HG03558 (cell line): Measurements from ENCODE around the gene SLC15A1.
"Not testable (repeated sequence)": the region's sequence is repeated elsewhere in the genome, so short reads cannot be mapped to it uniquely, and the experiment has no call there.

Experiments
- ATAC-seq: cut with Tn5 transposase; IDR thresholded peaks from one replicate; pipeline ENCODE4 v1.9.1; 2021; ENCODE audit warnings: moderate number of reproducible peaks; ENCODE audit not compliant: unreplicated experiment; ENCODE audit errors: extremely low read depth

Gene SLC15A1

GRCh38 chr13:98755729-98756128 lies 3.3 kb upstream of the SLC15A1 start:
- ATAC-seq = no peak

GRCh38 chr13:98755116-98755515 lies 2.6 kb upstream of the SLC15A1 start:
- no peak for ATAC-seq

GRCh38 chr13:98754468-98754867 lies 2.0 kb upstream of the SLC15A1 start:
- not testable (repeated sequence) for ATAC-seq

GRCh38 chr13:98751861-98752466 lies 508 bp downstream of the SLC15A1 start:
- no peak for ATAC-seq

- no peak for ATAC-seq
Observed at GRCh38 chr13:98751367-98751782, 1.1 kb downstream of the SLC15A1 start.

- ATAC-seq = no peak
Observed at GRCh38 chr13:98749501-98749900, 3.0 kb downstream of the SLC15A1 start.

GRCh38 chr13:98746968-98747367 lies 5.5 kb downstream of the SLC15A1 start:
- ATAC-seq = no peak

- no peak for ATAC-seq
Observed at GRCh38 chr13:98743377-98743776, 9.1 kb downstream of the SLC15A1 start.

- no peak for ATAC-seq
Observed at GRCh38 chr13:98742961-98743360, 9.5 kb downstream of the SLC15A1 start.

- ATAC-seq = no peak
Observed at GRCh38 chr13:98741741-98742435, 10.6 kb downstream of the SLC15A1 start.

GRCh38 chr13:98740131-98740530 lies 12.3 kb downstream of the SLC15A1 start:
- ATAC-seq = no peak

- no peak for ATAC-seq
Observed at GRCh38 chr13:98738993-98739392, 13.5 kb downstream of the SLC15A1 start.

GRCh38 chr13:98738213-98738612 lies 14.3 kb downstream of the SLC15A1 start:
- ATAC-seq = no peak

- no peak for ATAC-seq
Observed at GRCh38 chr13:98731925-98732324, 20.5 kb downstream of the SLC15A1 start.

GRCh38 chr13:98731038-98731437 lies 21.4 kb downstream of the SLC15A1 start:
- ATAC-seq = no peak

- ATAC-seq = no peak
Observed at GRCh38 chr13:98730441-98730840, 22.0 kb downstream of the SLC15A1 start.

GRCh38 chr13:98729658-98730057 lies 22.8 kb downstream of the SLC15A1 start:
- no peak for ATAC-seq

- no peak for ATAC-seq
Observed at GRCh38 chr13:98722958-98723357, 29.5 kb downstream of the SLC15A1 start.

- ATAC-seq = no peak
Observed at GRCh38 chr13:98721825-98722510, 30.5 kb downstream of the SLC15A1 start.

- no peak for ATAC-seq
Observed at GRCh38 chr13:98719527-98720250, 32.8 kb downstream of the SLC15A1 start.

GRCh38 chr13:98717891-98718290 lies 34.6 kb downstream of the SLC15A1 start:
- ATAC-seq = no peak
